ENCODE results near the gene RAB35. TPM values are rescaled to one million over a fixed set of nuclear protein-coding genes. Genes with fewer than 3 reads are reported as not detected.

The RAB35 gene
- total RNA-seq, 2 donors from 2014 or later, result 4.0 to 7.0 TPM

- Histone ChIP-seq H3K4me3 (no peak overlapping the region), H3K9me3 (no peaks in the 10 kb centered on the region), H3K27me3 (no peaks in the 10 kb centered on the region), H3K27ac (no peak overlapping the region), H3K36me3 (replicated peaks in 1 of 2; ENCODE audit: insufficient read depth in 1 of 2, low read depth in 2 of 2) (peaks cover 0 to 4% of the 10 kb centered on the region in 2 donors), H3K4me1 (peaks cover 10% of the 10 kb centered on the region)
- intact Hi-C loops (cut with DNase I), result no loop called here
- ATAC-seq, result no peak
- DNase-seq, result peak in 1 of 4 donors; percentile 20
- no peak for TF ChIP-seq CTCF (IDR thresholded peaks at IDR 0.05)
- no peak for TF ChIP-seq POLR2A (IDR thresholded peaks at IDR 0.05)
- 81 to 85% methylated on average over 7 to 12 of the region's 12 CpGs for WGBS, 2 donors
These were observed 25.0 kb downstream of the RAB35 start for GRCh38 chr12:120091371-120092090.

- intact Hi-C loops (cut with DNase I), result no loop called here
- TF ChIP-seq POLR2A (IDR thresholded peaks at IDR 0.05), result no peak
- no peak for TF ChIP-seq CTCF (IDR thresholded peaks at IDR 0.05)
- 89 to 95% methylated on average over 17 to 19 of the region's 19 CpGs for WGBS, 2 donors
These were observed 25.8 kb downstream of the RAB35 start for GRCh38 chr12:120090626-120091295.

GRCh38 chr12:120090206-120090605 is 26.3 kb downstream of the RAB35 start:
- peaks cover 0 to 3% of the 10 kb centered on the region in 2 donors for H3K36me3 ChIP-seq (replicated peaks in 1 of 2; ENCODE audit: insufficient read depth in 1 of 2, low read depth in 2 of 2)
- WGBS, 2 donors, result 88 to 100% methylated on average over 3 of the region's 3 CpGs
- intact Hi-C loops (cut with DNase I), result no loop called here
- no peak for DNase-seq
- no peak for TF ChIP-seq CTCF (IDR thresholded peaks at IDR 0.05)
- no peak for TF ChIP-seq POLR2A (IDR thresholded peaks at IDR 0.05)
- H3K9me3 ChIP-seq, result no peaks in the 10 kb centered on the region
- H3K27ac ChIP-seq, result no peak overlapping the region
- no peaks in the 10 kb centered on the region for H3K27me3 ChIP-seq
- peaks cover 13% of the 10 kb centered on the region for H3K4me1 ChIP-seq
- no peak for ATAC-seq
- no peak overlapping the region for H3K4me3 ChIP-seq

More at GRCh38 chr12:120090626-120091295, 25.8 kb downstream of the RAB35 start:
- no peaks in the 10 kb centered on the region for H3K9me3 ChIP-seq
- peaks cover 0 to 3% of the 10 kb centered on the region in 2 donors for H3K36me3 ChIP-seq (replicated peaks in 1 of 2; ENCODE audit: insufficient read depth in 1 of 2, low read depth in 2 of 2)
- no peaks in the 10 kb centered on the region for H3K27me3 ChIP-seq
- H3K4me3 ChIP-seq, result no peak overlapping the region
- no peak overlapping the region for H3K27ac ChIP-seq
- H3K4me1 ChIP-seq, result peaks cover 13% of the 10 kb centered on the region
- no peak for DNase-seq
- ATAC-seq, result no peak

- H3K4me3 ChIP-seq, result no peak overlapping the region
- peaks cover 13% of the 10 kb centered on the region for H3K4me1 ChIP-seq
- DNase-seq, result no peak
- ATAC-seq, result no peak
- H3K27me3 ChIP-seq, result no peaks in the 10 kb centered on the region
- TF ChIP-seq POLR2A (IDR thresholded peaks at IDR 0.05) (no peak), CTCF (IDR thresholded peaks at IDR 0.05) (no peak)
- H3K36me3 ChIP-seq (replicated peaks in 1 of 2; ENCODE audit: insufficient read depth in 1 of 2, low read depth in 2 of 2), result peaks cover 0 to 3% of the 10 kb centered on the region in 2 donors
- 83 to 100% methylated on average over 2 of the region's 2 CpGs for WGBS, 2 donors
- no peak overlapping the region for H3K27ac ChIP-seq
- intact Hi-C loops (cut with DNase I), result no loop called here
- H3K9me3 ChIP-seq, result no peaks in the 10 kb centered on the region
These were observed 26.8 kb downstream of the RAB35 start for GRCh38 chr12:120089796-120090195.
